HG03520 (cell line): Measurements from ENCODE around the gene CEP44.
"Not testable (repeated sequence)": the region's sequence is repeated elsewhere in the genome, so short reads cannot be mapped to it uniquely, and the experiment has no call there.

Source experiments
- ATAC-seq: cut with Tn5 transposase; IDR thresholded peaks from one replicate; pipeline ENCODE4 v1.9.1; 2021; ENCODE audit warnings: mild to moderate bottlenecking, moderate library complexity; ENCODE audit not compliant: unreplicated experiment

CEP44 gene

DNA sequence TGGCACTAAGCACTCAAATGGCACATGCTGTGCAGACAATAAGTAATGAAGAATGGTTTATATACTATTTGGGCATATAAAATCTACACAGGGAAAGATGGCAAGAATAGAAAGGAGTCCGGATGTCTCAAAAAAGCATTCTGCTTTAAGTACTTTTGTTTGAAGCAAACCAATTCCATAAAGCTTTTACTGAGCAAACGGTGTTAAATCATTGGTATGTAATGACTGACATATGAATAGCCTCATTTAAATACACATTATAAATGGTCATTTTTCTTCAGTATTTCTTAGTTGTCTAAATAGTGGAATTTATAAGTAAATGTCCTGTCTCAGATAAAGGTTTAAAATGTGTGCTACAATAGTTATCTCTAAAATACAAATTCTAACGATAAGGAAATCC, 6.3 kb upstream of the CEP44 start:
- no peak for ATAC-seq

DNA sequence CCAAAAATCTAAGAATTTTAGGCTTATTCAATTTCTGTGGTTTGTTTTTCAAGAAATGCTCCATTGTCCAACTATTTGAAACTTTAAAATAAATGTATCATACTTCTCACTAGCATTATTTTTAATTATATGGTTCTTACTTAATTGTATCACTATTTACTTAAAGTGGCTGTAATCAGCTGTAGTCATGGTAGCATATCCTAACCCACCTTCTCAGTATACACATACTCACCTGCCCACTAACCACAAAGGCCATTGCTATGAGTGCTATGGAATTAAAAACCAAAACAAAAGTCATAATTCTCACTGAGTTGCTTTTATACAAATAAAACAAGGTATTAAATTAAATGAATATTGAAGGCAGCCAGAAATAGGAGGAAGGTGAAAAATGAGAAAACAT, 5.2 kb upstream of the CEP44 start:
- no peak for ATAC-seq

GRCh38 chr4:174279433-174280155, 4.1 kb upstream of the CEP44 start:
- no peak for ATAC-seq

- ATAC-seq = no peak
These were observed 2.5 kb upstream of the CEP44 start for GRCh38 chr4:174281182-174281737.

- no peak for ATAC-seq
These were observed 1.8 kb upstream of the CEP44 start for GRCh38 chr4:174281901-174282300.

DNA sequence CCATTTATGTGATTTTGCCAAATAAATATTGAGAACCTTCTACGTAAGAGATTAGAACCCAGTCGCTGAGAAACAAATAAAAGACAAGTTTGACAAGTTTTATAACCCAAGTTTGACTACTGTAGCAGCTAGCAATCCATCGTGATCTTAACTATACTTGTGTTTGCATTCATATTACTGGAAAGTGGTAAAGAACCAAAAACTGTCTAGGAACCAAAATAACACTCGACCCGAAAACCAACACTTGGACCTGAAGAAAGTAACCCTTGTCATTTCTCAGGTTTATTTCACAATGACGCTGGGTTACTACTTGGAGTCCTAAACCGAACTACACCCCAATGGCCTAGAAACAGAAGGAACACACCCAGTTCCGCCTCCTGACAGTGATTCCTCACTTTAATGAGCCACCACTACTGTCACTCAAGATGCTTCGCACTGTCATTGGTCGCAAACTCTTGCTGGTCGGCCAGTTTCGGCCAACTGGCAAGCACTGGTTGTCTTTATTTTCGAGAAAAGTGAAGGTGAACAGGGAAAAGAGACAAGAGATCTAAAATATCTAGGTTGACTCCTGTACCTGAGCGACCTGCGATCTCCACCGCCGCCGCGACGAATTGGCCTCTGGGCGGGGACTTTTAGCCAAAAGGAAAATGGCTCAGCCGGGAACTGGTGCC, 740 bp upstream of the CEP44 start:
- peak; percentile 98 for ATAC-seq

- no peak for ATAC-seq
These were observed 776 bp downstream of the CEP44 start for GRCh38 chr4:174284487-174284886.

DNA sequence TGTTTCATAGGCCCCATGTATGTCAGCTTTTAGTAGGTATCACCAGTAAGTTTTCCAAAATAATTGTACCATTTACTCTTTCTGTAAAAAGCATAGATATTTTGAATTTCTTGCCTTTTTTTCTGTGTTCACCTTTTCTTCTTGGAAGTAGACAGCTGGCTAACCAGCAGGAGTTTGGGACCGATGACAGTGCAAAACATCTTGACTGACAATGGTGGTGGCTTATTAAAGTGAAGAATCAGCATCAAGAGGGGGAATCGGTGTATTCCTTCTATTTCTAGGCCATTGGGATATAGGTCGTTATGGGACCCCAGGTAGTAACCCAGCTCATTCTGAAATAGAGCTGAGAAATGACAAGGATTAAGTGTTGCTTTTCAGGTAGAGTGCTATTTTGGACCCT, 3.2 kb downstream of the CEP44 start:
- ATAC-seq = no peak

DNA sequence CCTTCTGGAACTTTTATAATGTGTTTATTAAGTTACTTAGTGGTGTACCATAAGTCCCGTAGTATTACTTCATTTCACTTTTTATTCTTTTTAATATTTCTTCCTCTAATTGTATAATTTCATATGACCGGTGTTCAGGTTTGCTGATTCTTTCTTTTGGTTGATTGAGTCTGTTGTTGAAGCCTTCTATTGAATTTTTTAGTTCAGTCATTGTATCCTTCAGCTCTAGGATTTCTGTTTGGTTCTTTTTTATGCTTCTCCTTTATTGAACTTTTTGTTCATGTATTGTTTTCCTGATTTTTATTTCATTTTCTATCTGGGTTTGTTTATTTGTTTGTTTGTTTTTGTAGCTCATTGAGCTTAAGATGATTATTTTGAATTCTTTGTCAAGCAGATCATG, 8.8 kb downstream of the CEP44 start:
- no peak for ATAC-seq

GRCh38 chr4:174294641-174295040, 10.9 kb downstream of the CEP44 start:
- ATAC-seq = not testable (repeated sequence)

DNA sequence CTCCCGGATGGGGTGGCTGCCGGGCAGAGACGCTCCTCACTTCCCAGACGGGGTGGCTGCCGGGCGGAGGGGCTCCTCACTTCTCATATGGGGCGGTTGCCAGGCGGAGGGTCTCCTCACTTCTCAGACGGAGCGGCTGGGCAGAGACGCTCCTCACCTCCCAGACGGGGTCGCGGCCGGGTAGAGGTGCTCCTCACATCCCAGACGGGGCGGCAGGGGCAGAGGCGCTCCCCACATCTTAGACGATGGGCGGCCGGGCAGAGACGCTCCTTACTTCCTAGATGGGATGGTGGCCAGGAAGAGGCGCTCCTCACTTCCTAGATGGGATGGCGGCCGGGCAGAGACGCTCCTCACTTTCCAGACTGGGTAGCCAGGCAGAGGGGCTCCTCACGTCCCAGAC, 11.4 kb downstream of the CEP44 start:
- ATAC-seq = not testable (repeated sequence)

- ATAC-seq = no peak
These were observed 20.0 kb downstream of the CEP44 start for GRCh38 chr4:174303687-174304086.

DNA sequence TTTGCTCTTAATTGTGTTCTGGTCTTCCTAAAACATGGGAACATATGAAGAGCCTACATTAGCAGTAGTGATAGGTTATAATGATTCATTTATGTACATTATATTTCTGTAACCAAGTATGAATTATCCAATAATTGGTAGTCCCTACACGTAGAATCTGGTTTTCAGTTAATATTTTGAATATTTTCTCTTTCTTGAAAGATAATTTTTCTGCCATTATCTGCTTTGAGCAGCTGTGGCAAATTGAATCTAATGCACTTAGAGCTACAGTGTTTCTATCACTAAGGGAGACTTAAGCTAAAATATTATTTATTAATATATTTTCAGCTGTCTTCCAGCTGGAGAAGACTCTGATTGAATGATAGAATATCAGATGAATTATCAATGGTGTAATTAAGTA, 21.0 kb downstream of the CEP44 start:
- ATAC-seq = no peak

GRCh38 chr4:174305961-174306360, 22.2 kb downstream of the CEP44 start:
- ATAC-seq = no peak

- no peak for ATAC-seq
These were observed 24.0 kb downstream of the CEP44 start for GRCh38 chr4:174307694-174308093.

GRCh38 chr4:174312993-174313392, 29.3 kb downstream of the CEP44 start:
- no peak for ATAC-seq

DNA sequence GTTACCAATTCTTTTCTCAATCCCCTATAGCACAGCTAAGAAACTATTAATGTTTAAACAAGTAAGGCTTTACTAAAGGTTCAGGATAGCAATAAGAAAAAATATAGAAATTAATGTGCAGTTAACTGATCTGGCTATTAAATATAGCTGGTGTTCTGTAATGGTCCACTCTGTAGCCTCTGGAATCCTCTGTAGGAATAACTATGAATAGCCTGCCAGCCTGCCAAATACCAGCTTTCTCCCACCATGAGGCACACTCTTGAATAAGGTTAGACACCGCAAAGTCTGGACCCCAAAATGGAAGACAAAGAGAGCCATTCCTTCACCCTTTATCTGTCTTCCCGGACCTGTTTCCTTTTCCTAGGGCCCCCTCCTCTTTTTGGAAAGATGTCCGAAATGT, 30.6 kb downstream of the CEP44 start:
- no peak for ATAC-seq

- ATAC-seq = no peak
These were observed 31.1 kb downstream of the CEP44 start for GRCh38 chr4:174314770-174315169.

DNA sequence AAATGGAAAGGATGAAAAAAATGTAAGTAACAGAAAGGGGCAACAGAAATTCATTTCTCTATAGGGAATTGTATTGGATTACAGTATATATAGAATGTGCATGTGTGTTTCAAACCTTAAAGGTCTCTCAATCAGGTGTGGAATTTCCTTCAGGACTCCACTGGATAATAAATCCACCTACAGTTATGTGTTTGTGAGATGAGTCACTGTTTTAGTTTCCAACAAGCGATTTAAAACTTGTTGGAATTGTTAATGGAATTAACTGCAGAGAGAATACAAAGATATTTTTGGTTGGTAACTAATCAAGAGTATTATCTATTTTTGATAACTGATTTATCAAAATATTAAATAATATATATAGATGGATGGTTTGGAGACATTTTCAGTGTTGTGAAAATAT, 32.8 kb downstream of the CEP44 start:
- no peak for ATAC-seq

- no peak for ATAC-seq
These were observed 33.2 kb downstream of the CEP44 start for GRCh38 chr4:174316954-174317353.

DNA sequence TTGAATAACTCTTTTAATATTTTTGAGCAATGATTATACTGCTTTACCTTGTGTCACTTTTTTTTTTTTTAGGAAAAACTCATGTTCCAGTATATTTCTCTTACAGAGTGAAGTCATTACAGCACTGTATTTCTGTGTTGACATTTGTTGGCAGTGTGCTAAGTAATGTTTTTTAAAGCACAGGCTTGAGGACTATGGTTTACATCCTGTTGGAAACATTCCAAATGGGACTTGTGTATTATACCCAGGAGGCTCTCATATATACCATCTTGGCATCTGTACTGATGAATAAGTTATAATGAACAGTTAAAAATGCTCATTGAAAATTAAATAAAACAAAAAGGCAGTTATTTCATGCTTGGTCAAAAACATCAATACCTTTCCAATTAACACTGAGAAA, 33.8 kb downstream of the CEP44 start:
- no peak for ATAC-seq
